Measurements from ENCODE around the gene ASPDH.

Gene ASPDH

DNA sequence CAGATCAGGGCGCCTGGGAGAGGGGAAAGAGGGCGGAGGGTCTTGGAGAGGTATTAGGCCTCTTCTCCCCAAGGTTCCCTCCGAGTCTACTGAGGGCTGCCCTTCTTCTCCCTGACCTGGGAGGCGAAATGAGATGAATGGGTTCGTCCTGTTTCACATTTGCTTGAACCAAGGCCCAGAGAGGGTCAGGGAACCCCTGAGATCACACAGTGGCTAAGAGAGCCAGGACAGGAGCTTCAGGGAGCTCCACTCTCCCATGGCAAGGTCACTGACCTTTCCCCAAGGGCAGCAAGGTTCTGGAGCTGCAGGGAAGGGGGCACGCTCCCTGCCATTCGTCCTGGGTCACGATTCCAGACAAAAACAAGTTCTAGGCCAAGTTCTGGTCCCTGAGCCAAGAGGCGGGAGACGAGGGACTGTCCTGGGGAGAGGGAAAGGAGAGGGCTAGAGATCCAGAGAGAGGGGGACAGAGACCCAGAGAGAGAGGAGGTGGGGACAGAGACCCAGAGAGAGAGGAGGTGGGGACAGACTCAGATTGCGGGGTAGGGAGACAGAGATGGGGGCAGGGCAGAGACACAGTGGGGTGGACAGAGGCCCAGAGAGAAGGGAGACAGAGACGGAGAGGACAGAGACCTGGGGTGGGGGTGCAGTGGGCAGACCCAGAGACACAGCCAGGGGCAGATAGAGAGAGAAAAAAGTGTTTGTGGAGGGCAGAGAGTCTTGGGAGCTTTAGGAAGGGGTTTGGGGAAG is 541 bp downstream of the ASPDH start:
- no peak for DNase-seq

DNA sequence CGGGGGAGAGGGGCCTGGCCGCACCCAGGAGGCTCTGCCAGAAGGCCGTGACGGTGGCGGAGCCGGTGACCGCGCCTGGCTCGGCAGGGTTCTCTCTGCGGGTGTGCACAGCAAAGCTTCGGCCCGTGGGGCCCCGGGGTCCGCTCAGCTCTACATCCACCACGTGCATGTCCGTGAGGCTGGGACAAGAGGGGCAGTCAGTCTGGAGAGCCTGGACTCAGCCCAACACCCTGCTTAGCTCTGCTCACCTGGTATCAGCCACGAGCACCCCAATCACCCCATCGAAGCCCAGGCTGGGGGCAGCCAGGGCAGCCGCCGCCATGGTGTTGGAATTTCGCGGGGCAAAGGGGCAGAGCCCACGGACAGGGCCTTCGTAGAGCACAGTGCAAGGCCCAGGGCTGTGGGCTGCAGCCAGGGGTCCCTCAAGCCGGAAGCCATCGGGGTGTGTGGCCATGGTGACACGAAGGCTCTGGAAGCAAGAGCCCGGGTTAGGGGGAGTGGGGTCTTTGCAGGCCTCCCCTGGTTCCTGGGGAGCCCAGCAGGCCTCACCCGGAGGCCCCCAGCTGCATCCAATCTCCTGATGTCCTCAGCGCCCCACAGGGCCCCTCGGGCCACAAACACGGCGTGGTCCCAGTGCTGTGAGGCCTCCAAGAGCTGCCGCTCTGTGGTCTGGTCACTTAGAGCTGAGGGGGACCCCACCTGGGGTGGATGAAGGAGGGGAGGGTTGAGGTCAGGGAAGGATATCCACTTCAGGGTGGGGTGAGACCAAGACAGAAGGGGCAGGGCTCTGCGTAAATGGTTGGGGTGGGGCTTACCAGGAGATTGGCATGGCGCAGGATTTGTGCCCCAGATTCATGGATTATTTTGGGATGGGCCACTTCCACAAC is 1.4 kb downstream of the ASPDH start:
- DNase-seq: no peak

DNA sequence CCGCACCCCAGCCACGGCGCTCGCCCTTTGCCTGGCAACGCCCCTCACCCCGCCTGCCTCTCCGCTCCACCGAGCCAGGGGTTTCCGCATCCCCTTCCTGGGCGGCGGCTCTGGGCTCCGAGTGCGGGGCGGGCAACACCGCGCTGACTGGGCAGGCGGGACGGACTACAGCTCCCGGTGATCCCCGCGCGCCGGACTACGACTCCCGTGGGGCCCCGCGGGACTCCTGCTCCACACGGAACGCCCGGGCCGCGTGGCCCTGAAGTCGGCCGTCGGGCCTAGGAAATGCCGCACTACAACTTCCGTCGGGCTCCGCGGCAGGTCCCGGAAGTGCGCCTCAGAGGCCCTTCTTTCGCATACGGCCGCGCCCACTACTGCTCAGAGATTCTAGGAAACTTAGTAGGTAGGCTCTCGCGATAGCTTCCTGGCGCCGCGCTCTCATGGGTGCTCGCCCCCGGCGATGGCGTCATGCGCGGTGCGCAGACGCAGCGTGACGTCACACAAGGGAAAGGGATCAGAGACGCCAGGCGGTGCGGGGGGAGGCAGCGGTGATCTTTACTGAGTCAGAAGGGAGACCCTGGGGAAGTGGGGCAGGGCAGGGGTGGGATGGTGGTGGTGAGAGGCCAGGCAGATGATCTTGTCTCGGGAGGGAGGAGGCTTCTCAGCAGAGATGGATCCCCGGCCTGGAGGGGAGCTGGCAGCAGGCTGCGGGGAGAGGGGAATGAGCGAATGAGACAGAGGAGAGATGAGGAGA is 2.5 kb downstream of the ASPDH start, which contains the start of gene JOSD2:
JOSD2 (minus strand) TSS at position 123 of the 754 bp plus-strand sequence. CDS start 760 bp downstream, outside the sequence.
- DNase-seq: peak; percentile 90

DNA sequence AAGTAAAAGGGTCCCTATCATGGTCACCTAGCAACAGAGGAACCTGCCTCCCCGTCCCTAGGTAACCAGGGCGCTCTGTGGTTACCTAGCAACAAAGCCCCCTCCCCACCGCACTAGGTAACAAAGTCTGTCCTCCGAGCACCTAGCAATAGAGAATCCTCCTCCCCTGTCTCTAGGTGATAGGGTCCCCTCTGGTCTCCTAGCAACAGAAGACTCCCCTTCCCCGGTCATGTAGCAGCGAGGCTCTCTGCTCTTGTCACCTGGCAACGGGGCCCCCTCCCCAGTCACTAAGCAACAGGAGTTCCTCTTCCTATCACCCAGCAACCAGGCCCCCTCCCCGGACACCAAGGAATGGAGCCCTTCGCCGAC is 3.0 kb downstream of the ASPDH start:
- peak; percentile 48 for DNase-seq

DNA sequence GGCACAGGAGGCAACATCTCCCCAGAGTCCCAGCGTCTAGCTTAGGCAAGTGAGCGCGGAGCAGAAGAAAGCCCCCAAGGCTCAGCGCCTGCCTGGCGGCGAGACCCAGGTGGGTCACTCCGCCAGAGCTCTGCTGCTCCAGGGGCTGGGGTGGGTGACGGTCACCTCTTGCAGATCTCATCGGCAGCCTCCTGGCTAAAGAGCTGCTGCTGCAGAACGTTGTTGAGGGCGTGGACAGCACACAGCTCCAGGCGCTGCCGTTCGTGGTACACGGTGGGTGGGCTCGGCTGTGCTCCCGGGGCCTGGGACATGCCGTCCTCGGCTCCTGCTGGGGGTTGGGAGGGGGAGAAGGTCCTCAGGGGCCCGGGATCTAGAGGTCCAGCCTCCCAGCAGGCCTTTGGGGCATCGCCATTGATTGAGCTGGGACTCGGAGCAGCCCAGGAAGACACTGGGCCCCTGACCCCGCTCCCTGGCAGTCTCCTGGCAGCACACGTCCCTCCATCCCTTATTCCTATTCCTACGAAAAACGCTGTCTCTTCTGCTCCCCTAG is 3.5 kb downstream of the ASPDH start:
- DNase-seq: no peak

DNA sequence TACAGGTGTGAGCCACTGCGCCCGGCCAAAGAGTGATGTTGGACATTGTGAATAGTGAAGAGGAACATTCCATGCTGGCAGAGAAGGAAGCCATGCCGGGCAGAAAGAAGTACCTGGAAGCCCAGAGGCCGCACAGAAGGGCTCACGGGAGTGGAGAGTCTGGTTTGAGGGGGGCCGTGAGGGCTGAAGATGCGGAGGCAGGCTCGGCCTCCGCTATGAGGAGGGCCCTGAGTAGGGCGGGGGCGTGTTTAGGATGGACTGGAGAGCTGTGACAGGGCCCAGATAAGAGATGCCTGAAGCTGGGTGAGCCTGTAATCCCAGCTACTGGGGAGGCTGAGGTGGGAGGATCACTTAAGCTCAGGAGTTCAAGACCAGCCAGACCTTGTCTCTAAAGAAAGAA is 4.3 kb downstream of the ASPDH start:
- no peak for DNase-seq

DNA sequence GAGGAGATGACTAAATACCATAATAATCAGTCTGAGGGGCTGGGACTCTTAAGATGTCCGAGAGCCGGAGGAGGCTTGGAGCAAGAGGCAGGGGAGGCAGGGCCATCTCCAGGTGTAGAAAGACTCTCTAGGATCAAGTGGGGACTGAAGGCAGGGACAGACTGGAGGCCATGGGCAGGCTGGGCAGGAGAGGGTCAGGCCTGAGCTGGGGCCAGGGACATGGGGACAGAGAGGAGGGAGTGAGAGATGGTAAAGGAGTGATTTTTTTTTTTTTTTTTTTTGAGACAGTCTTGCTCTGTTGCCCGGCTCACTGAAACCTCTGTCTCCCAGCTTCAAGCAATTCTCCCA is 4.9 kb downstream of the ASPDH start:
- no peak for DNase-seq

DNA sequence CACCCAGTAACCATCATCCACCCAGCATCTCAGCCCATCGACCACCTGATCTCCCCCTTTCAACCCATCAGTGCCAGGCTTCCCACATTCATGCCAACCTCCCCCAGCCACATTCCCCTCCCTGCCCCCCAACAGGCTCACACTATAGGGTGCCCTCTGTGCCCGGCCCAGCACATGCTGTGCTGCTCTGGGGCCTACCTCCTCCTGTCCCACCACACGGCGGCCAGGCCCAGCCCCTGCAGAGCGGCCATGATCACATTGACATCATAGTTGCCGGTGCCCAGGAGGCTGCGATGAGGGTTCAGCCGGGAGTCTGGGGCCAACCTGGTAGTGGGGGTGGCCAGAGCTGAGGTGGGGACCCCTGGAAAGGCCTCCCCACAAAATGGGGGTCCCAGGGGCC is 6.3 kb downstream of the ASPDH start:
- DNase-seq: no peak

DNA sequence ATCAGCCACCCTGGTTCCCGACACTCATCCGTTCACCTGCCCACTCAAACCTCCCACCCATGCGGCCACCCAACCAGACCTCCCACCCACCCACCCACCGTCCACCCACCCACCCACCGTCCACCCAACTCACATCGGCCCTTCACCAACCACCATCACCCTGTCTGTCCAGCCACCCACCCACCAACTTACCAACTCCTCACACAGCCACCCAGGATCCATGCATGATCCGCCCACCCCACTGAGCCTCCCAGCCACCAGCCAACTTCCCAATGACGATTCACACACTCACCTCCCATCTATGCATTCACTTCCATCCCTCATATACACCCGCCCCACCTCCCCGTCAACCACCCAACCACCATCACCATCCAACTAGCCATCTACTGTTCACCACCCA is 7.0 kb downstream of the ASPDH start:
- no peak for DNase-seq

DNA sequence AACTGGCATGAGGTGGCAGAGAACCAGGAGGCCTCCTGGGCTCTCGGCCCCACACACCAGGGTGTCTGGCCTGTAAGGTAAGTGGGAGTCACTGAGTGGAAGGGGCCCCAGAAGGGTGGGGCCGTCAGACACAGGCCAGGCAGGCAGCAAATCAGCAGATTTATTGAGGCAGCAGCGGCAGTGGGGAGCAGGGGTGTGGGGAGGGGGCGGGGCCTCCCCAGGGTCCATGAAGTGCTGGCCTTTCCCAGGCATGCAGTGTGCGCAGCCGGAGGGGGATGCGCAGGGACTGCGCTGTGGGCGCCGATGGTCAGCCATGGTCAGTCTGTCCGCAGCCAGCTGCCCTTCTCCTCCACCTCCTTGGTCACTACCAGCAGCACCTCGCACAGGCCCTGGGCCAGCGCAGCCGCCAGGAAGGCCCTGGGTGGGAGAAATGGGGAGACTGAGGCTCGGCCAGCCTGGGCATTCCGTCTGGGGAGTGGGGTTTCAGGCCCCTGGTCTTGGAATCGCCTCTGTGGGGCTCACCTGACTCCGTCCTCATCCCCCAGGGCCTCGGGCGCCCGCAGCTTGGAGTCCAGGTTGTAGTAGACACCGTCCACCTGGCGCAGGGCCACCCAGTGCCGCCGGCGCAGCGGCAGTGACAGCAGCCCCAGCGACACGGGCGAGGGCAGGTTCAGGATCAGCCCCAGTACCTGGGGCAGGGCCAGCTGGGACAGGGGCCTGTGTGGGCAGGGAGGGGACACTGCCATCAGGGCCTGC is 7.7 kb downstream of the ASPDH start:
- no peak for DNase-seq

DNA sequence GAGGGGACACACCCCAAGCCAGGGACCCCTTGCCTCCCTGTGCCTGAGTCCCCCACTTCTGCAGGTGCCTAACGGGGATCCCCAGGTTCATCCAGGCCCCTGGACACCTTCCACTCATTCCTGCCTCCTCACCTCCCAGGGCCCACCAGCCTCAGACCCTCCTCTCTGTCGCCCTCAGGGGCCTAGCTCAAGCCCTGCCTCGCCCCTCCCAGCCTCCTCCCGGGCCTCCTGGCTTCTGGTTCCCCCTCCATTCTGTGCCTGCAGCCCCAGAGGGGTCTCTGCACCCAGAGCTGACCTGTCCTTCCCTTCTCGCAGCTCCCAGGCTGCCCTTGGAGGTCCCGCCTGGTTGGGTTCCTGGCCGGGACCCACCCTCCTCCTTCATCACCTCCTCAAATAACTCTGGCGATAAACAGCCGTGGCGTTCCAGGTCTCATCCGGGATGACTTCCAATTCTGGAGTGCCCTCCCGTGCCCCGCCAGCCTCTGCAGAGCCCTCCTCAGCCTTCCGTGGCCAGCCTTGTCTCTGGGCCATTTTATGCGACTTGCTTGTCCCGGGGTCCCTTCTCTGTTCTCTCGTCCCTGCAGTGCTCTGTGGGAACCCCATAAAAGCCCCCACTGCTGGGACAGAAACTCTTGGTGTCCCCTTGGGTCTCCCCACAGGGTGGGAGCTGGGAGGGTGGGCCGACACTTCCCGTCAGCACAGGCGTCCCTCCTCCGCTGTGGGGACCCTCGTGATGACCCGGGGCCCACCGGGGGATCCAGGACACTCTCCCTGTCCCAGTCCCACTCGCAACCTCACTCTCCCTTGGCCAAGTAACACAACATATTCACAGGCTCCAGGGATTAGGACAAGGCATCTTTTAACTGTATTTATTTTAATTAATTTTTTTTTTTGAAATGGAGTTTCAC is 11.9 kb downstream of the ASPDH start:
- DNase-seq: no peak

DNA sequence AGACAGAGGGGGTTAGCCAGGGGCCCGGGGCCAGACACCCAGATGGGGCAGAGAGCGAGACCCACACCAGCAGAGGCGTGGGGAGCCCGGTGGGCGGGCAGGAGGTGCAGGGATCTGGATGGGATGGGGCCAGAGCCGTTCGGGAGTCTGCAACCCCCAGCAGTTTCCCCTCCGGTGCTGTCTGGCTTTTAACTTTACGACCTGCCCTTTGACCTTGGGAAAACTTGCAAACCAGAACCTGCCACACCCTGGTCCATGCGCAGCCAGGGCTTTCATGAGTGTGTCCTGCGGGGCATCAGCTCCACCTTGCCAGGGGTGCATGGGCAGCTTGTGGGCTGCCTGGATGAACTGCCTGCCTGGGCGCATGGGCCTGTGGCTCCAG is 12.5 kb downstream of the ASPDH start:
- no peak for DNase-seq

DNA sequence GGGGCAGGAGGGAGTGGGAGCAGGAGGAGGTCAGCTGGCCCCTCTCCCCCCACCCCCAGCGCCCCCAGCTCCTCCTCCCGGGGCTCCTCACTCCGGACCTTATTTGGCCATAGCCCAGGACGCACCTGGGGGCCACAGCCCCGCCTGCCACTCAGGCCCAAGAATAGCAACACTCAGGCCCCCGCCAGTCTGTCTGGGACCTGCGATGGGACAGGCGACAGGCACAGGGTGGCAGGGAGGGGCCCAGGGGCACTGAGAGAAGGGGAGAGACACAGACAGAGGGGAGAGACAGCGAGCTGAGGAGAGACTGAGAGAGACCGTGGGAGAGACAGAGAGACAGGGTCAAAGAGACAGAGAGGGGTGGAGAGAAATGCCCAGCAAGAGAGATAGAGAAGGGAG is 13.0 kb downstream of the ASPDH start:
- DNase-seq: no peak

DNA sequence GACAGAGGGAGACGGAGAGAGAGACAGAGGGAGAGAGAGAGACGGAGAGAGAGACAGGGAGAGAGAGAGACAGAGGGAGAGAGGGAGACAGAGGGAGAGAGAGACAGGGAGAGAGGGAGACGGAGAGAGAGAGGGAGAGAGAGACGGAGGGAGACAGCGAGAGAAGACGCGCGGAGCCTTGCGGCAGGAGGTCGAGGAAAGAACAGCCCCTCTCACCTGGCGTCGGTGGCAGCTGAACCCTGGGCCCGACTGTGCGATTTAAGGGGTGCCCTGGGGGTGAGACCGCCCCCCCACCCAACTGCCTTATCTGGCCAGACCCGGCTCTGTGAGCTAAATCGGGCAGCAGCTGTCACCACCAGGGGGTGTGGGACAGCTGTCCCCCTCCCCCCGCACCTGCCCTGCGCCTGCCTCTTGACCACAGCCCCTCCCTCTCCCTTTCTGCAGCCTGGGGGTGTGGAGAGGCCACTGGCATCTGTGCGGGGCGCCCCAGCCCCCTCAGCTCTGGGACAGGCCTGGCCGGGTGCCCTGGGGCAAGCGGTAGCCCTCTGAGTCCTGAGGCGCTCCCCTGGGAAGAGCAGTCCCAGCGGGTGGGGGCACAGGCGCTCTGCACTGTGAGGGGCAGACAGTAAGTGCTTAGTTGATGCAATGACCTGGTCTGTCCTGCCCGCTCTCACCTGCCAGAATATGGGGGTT is 13.5 kb downstream of the ASPDH start:
- no peak for DNase-seq

DNA sequence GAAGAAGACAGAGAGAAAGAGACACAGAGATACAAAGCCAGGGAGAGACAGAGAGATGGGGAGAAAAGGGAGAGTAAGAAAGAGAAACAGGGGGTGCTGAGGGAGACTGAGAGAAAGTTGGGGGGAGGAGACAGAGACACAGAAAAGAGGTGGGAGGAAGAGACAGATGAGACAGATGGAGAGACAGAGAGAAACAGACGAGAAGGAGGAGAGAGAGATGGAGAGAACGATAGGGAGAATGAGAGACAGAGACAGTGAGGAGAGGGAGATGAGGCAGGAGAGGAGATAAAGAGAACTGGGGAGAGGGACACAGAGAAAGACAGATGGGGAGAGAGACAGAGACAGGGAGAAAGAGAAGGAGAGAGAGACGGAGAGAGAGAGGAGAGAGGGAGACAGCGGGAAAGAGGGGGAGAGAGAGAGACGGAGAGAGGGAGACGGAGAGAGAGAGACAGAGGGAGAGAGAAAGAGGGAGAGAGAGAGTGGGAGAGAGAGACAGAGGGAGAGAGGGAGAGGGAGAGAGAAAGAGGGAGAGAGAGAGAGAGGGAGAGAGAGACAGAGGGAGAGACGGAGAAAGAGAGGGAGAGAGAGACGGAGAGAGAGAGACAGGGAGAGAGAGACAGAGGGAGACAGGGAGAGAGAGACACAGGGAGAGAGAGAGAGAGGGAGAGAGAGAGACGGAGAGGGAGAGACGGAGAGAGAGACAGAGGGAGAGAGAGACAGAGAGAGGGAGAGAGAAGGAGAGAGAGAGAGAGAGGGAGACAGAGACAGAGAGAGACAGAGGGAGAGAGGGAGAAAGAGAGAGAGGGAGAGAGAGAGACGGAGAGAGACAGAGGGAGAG is 15.3 kb downstream of the ASPDH start:
- no peak for DNase-seq

DNA sequence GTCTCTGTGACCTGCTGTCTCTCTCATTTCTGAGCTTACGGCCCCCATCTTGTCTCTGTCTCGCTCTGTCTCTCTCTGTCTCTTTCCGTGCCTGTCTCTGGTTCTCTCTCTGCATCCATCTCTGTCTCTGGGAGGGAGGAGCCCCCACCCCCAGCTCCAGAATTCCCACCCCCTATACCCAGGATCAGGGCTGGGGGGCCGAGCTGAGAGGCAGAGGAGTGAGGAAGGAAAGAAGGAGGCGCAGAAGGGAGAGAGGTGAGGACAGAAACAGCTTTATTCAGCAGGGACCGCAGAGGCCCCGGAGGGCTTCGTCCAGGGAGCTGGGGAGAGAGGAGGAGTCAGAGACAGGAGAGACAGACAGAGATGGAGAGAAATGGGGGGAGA is 16.7 kb downstream of the ASPDH start:
- DNase-seq: no peak

DNA sequence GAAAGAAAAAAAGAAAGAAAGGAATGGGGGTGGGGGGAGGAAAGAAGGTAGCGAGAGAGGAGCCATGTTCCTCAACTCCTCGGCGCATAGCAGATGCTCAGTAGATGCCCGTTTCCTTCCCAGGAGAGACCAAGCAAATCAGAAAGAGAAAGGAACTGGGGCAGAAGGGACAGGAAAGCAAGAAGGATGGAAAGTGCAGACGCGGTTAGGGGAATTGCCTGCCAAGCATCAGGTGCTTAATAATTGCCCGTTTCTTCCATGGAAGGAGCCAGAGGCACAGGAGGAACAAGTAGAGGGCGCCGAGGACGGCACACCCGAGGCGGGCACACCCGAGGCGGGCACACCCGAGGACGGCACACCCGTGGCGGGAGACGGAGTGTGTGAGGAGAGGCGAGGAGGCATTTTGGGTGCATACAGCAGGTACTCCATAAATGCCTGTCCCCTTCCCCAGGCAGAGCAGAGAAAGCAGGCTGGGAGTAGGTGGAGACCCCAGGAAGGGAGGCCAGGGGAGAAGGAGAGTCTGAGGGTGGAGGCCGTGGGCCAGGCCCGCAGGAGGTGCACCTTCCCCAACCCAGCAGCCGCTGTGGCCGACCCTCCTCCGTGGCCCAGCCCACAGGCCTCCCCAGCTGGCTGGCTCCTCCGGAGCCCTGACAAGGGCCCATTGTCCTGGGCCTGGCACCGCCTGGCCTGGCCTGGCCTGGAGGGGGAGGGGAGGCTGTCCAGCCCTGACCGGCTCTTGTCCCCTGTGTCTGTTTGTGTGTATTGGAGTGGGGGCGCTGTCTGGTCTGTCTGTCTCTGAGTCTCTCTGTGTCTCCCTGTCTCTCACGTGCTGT is 17.3 kb downstream of the ASPDH start:
- no peak for DNase-seq

DNA sequence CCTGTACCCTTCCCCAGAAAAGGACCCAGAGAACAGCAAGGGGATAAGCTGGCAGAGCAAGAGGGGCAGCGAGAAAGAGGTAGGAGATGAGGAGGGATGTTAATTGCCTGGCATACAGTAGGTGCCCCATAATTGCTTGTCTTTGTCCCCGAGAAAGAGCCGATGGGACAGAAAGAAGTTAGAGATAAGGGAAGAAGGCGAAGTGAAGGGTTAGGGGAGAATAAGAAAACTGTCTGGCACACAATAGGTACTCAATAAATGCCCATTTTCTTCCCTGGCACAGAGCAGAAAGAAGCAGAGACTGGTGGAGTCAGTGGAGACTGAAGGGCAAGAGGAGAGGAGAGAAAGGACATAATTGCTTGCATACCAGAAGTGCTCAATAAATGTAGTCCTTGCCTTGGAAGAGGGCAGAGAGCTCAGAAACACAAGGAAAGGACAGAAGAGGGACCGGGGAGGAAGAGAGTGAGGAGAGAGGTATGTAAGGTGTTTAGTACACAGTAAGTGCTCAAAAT is 18.6 kb downstream of the ASPDH start:
- DNase-seq: no peak

All from NCI-H187 treated with DMSO at 0.1 percent for 48 hours (cell line).